WTC11 (cell line): ENCODE data around the gene RBFOX2.

Experiments used
- AFF4 ChIP-seq: sonication (generic); formaldehyde crosslinking; IDR thresholded peaks from 2 replicates; pipeline ENCODE4 v1.8.1; 2023; ENCODE audit warnings: mild to moderate bottlenecking, missing genetic modification reagents, borderline replicate concordance
- ATF2 ChIP-seq: sonication (generic); formaldehyde crosslinking; IDR thresholded peaks from 2 replicates; pipeline ENCODE4 v1.8.1; 2022; ENCODE audit warnings: low read depth, missing genetic modification reagents, borderline replicate concordance
- CREB1 ChIP-seq: sonication (generic); formaldehyde crosslinking; IDR thresholded peaks from 2 replicates; pipeline ENCODE4 v1.8.0; 2023; ENCODE audit warnings: mild to moderate bottlenecking, missing genetic modification reagents
- HMGA2 ChIP-seq: fragments of 250-450 bp; sonication (Bioruptor Pico); IDR thresholded peaks from 2 replicates; pipeline ENCODE4 v1.4.0; 2021; ENCODE audit warnings: mild to moderate bottlenecking, moderate library complexity
- MAX ChIP-seq: sonication (generic); formaldehyde crosslinking; IDR thresholded peaks from 2 replicates; pipeline ENCODE4 v1.8.0; 2022; ENCODE audit warnings: mild to moderate bottlenecking, missing genetic modification reagents
- NFYB ChIP-seq: sonication (generic); formaldehyde crosslinking; conservative IDR thresholded peaks from 2 replicates; pipeline ENCODE4 v1.8.0; 2022; ENCODE audit warnings: low read depth, missing genetic modification reagents
- ZBTB21 ChIP-seq: sonication (generic); formaldehyde crosslinking; IDR thresholded peaks from 2 replicates; pipeline ENCODE4 v1.8.1; 2023; ENCODE audit warnings: mild to moderate bottlenecking, missing genetic modification reagents, borderline replicate concordance
- ZNF121 ChIP-seq: sonication (generic); formaldehyde crosslinking; IDR thresholded peaks from 2 replicates; pipeline ENCODE4 v1.8.0; 2023; ENCODE audit warnings: missing genetic modification reagents
- ZNF423 ChIP-seq: fragments of 250-450 bp; sonication (Bioruptor Pico); IDR thresholded peaks from 2 replicates; pipeline ENCODE4 v2.1.2; 2022; ENCODE audit warnings: mild to moderate bottlenecking, moderate library complexity
- TF ChIP-seq, protein P1 (sequence below): fragments of 200-600 bp; IDR thresholded peaks from 2 replicates; pipeline ENCODE4 v1.8.0; 2022; ENCODE audit warnings: antibody characterized with exemption
- TF ChIP-seq, protein P2 (sequence below): sonication (generic); formaldehyde crosslinking; conservative IDR thresholded peaks from 2 replicates; pipeline ENCODE4 v1.8.1; 2022; ENCODE audit warnings: mild to moderate bottlenecking, missing genetic modification reagents

DNA sequence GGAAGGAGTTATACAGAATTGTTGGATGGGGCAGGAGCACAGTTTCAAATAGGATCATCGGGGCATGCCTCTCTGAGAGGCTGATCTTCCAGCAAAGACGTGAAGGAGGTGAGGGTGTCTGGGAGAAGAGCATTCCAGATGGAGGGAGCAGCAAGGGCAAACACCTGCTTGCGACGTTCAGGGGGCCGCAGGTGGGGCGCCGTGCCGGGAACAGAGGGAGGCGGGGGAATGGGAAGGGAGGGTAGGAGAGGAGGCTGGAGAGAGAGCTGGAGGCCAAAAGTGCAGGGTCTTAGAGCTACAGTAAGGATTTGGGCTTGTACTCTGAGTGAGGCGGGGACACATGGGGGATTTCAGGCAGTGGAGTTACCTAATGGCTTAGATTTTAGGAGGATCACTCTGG lies 297.3 kb downstream of the RBFOX2 start:
- TF ChIP-seq, protein P1, sequence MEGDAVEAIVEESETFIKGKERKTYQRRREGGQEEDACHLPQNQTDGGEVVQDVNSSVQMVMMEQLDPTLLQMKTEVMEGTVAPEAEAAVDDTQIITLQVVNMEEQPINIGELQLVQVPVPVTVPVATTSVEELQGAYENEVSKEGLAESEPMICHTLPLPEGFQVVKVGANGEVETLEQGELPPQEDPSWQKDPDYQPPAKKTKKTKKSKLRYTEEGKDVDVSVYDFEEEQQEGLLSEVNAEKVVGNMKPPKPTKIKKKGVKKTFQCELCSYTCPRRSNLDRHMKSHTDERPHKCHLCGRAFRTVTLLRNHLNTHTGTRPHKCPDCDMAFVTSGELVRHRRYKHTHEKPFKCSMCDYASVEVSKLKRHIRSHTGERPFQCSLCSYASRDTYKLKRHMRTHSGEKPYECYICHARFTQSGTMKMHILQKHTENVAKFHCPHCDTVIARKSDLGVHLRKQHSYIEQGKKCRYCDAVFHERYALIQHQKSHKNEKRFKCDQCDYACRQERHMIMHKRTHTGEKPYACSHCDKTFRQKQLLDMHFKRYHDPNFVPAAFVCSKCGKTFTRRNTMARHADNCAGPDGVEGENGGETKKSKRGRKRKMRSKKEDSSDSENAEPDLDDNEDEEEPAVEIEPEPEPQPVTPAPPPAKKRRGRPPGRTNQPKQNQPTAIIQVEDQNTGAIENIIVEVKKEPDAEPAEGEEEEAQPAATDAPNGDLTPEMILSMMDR: no peak
- TF ChIP-seq NFYB (CRISPR knock-in tag) (no peak), AFF4 (no peak), MAX (CRISPR knock-in tag) (no peak), ZBTB21 (CRISPR knock-in tag) (no peak), HMGA2 (CRISPR knock-in tag) (no peak), ZNF423 (CRISPR knock-in tag) (no peak), ZNF121 (CRISPR knock-in tag) (no peak), ATF2 (CRISPR knock-in tag) (no peak), CREB1 (no peak)
- TF ChIP-seq, protein P2, sequence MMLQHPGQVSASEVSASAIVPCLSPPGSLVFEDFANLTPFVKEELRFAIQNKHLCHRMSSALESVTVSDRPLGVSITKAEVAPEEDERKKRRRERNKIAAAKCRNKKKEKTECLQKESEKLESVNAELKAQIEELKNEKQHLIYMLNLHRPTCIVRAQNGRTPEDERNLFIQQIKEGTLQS: no peak
